ENCODE data around the gene RORB. TPM values are rescaled to one million over a fixed set of nuclear protein-coding genes. Genes with fewer than 3 reads are reported as not detected.
"Not testable (repeated sequence)": the region's sequence is repeated elsewhere in the genome, so short reads cannot be mapped to it uniquely, and the experiment has no call there.

Gene RORB
- total RNA-seq, 2 experiments from 2014 or later, result 0.08 to 0.16 TPM

GRCh38 chr9:74524289-74524688 is 27.2 kb downstream of the RORB start:
- H3K9me3 Mint-ChIP-seq (ENCODE audit: insufficient read depth), result no peaks in the 10 kb centered on the region
- DNase-seq, result no peak
- H3K27me3 Mint-ChIP-seq (ENCODE audit: low read depth), result peaks cover 9% of the 10 kb centered on the region
- POLR2A ChIA-PET, result no interaction called here
- H3K36me3 Mint-ChIP-seq (ENCODE audit: low read depth), result no peaks in the 10 kb centered on the region
- no peaks in the 10 kb centered on the region for H3K4me1 Mint-ChIP-seq (ENCODE audit: low read depth)
- no peak overlapping the region for H3K4me3 Mint-ChIP-seq
- no peak overlapping the region for H3K27ac Mint-ChIP-seq
- CTCF ChIA-PET, result no interaction called here
- ATAC-seq, result no peak

GRCh38 chr9:74526215-74526614 is 29.1 kb downstream of the RORB start:
- Mint-ChIP-seq H3K36me3 (ENCODE audit: low read depth) (no peaks in the 10 kb centered on the region), H3K27me3 (ENCODE audit: low read depth) (peaks cover 9% of the 10 kb centered on the region), H3K9me3 (ENCODE audit: insufficient read depth) (no peaks in the 10 kb centered on the region), H3K27ac (no peak overlapping the region), H3K4me3 (no peak overlapping the region), H3K4me1 (ENCODE audit: low read depth) (no peaks in the 10 kb centered on the region)
- CTCF ChIA-PET, result no interaction called here
- ATAC-seq (no peak), DNase-seq (no peak)
- POLR2A ChIA-PET, result no interaction called here

GRCh38 chr9:74527718-74528117 is 30.6 kb downstream of the RORB start:
- Mint-ChIP-seq H3K27me3 (ENCODE audit: low read depth) (peaks cover 9% of the 10 kb centered on the region), H3K4me3 (no peak overlapping the region), H3K4me1 (ENCODE audit: low read depth) (no peaks in the 10 kb centered on the region), H3K36me3 (ENCODE audit: low read depth) (no peaks in the 10 kb centered on the region), H3K27ac (no peak overlapping the region), H3K9me3 (ENCODE audit: insufficient read depth) (no peaks in the 10 kb centered on the region)
- ATAC-seq, result no peak
- DNase-seq, result no peak
- CTCF ChIA-PET, result no interaction called here
- POLR2A ChIA-PET, result no interaction called here

DNA sequence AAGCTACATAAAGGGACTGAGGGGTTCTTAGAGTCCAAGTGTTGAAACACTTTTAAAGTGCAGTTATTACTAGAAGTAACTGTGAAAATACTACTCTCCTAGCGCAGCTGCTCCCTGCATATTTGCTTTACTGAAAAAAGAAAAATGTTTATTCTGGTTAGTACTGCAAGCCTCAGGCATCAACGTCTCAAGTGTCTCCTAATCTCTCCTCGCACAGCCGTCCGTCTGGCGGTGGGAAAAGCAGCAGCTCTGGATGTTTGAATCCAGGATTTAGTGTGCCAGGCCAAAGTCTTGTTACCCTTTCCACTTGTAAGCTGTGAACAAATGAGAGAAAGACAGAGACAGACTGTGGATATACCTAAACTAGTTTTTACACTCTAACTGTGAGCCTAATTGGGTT is 31.1 kb downstream of the RORB start:
- DNase-seq (no peak), ATAC-seq (no peak)
- Mint-ChIP-seq H3K27ac (no peak overlapping the region), H3K4me1 (ENCODE audit: low read depth) (no peaks in the 10 kb centered on the region), H3K27me3 (ENCODE audit: low read depth) (peaks cover 7% of the 10 kb centered on the region), H3K4me3 (no peak overlapping the region), H3K9me3 (ENCODE audit: insufficient read depth) (no peaks in the 10 kb centered on the region), H3K36me3 (ENCODE audit: low read depth) (no peaks in the 10 kb centered on the region)
- ChIA-PET POLR2A (no interaction called here), CTCF (no interaction called here)

DNA sequence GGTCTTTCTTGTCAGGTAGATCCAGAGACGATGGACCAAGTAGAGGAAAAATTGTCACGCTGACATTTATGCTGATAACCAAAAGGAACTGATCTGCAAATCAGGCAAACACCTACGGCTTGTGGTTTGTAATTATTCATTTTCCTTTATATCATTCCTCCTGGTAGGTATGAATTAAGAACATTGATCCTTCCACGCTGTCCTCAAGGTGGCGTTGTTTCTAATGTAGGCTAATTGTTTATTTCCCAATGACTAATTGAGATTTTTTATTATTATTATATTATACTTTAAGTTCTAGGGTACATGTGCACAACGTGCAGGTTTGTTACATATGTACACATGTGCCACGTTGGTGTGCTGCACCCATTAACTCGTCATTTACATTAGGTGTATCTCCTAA is 33.3 kb downstream of the RORB start:
- H3K4me1 Mint-ChIP-seq (ENCODE audit: low read depth); POLR2A ChIA-PET; H3K27me3 Mint-ChIP-seq (ENCODE audit: low read depth); H3K9me3 Mint-ChIP-seq (ENCODE audit: insufficient read depth); H3K27ac Mint-ChIP-seq; DNase-seq; H3K36me3 Mint-ChIP-seq (ENCODE audit: low read depth); H3K4me3 Mint-ChIP-seq; ATAC-seq; CTCF ChIA-PET: not testable (repeated sequence)

- no peak overlapping the region for H3K4me3 Mint-ChIP-seq
- H3K27me3 Mint-ChIP-seq (ENCODE audit: low read depth), result no peaks in the 10 kb centered on the region
- no peak overlapping the region for H3K27ac Mint-ChIP-seq
- ATAC-seq, result no peak
- POLR2A ChIA-PET, result interaction anchor here (0.6 kb wide), 1 partner anchor 556 kb away, joined by 3 read pairs; no protein-coding TSS in a partner anchor
- no peaks in the 10 kb centered on the region for H3K36me3 Mint-ChIP-seq (ENCODE audit: low read depth)
- CTCF ChIA-PET, result no interaction called here
- no peak for DNase-seq
- H3K4me1 Mint-ChIP-seq (ENCODE audit: low read depth), result no peaks in the 10 kb centered on the region
- no peaks in the 10 kb centered on the region for H3K9me3 Mint-ChIP-seq (ENCODE audit: insufficient read depth)
These were observed 36.1 kb downstream of the RORB start for GRCh38 chr9:74533253-74533652.

DNA sequence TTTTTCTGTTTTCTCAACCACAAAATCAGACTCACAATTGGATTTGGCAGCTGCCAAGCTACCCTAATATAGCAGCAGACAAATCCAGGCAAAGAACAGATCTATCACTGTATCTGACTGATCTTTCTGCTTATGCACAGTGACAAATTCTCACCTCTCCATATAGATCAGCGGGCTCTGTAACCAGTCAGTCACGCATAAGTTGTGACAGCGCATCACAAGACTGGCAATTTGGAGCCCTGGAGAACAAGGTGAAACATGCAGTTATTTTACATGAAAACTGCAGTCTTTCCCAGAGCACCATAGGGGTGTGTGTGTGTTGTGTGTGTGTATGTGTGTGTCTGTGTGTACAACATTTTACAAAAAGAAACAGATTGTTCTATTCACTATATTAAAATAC is 37.7 kb downstream of the RORB start:
- ATAC-seq (no peak), DNase-seq (no peak)
- H3K9me3 Mint-ChIP-seq (ENCODE audit: insufficient read depth), result no peaks in the 10 kb centered on the region
- ChIA-PET POLR2A (no interaction called here), CTCF (no interaction called here)
- no peak overlapping the region for H3K27ac Mint-ChIP-seq
- H3K36me3 Mint-ChIP-seq (ENCODE audit: low read depth), result no peaks in the 10 kb centered on the region
- H3K4me1 Mint-ChIP-seq (ENCODE audit: low read depth), result no peaks in the 10 kb centered on the region
- no peaks in the 10 kb centered on the region for H3K27me3 Mint-ChIP-seq (ENCODE audit: low read depth)
- no peak overlapping the region for H3K4me3 Mint-ChIP-seq

DNA sequence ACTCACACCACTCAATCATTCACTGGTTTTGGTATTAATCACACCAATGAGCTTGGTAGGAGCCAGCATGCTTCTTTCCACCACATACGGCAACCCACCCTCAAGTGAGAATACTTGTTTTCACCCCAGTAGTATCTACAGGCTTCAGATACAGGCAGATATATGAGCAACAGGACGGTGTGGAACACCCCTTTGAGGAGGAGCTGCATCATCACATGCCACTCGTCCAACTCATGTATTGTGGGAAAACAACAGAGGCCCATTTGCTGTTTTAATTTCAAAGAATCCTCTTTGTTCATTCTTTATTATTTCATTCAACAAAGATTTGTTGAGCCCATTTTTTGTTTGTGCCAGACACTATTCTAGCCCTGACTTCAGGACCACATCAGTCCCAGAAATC is 46.0 kb downstream of the RORB start:
- ChIA-PET CTCF (no interaction called here), POLR2A (no interaction called here)
- ATAC-seq, result no peak
- Mint-ChIP-seq H3K27me3 (ENCODE audit: low read depth) (no peaks in the 10 kb centered on the region), H3K36me3 (ENCODE audit: low read depth) (no peaks in the 10 kb centered on the region), H3K9me3 (ENCODE audit: insufficient read depth) (no peaks in the 10 kb centered on the region), H3K27ac (no peak overlapping the region), H3K4me3 (no peak overlapping the region), H3K4me1 (ENCODE audit: low read depth) (no peaks in the 10 kb centered on the region)
- no peak for DNase-seq

DNA sequence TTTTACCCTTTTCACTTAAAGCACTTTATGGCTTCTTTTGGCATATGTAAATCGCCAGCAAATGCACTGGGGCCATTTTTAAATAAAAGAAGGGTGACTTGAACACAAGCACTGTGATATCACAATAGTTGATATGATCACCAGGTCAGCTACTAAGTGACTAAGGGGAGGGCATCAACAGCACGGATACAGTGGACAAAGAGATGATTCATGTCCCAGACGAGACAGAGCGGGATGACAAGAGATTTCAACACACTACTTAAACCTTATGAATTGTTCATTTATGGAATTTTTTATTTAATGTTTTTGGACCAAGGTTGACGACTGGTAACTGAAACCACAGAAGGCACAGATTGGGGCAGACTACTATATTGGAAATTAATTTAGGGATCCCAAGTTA is 54.1 kb downstream of the RORB start:
- POLR2A ChIA-PET, result no interaction called here
- no peak overlapping the region for H3K4me3 Mint-ChIP-seq

GRCh38 chr9:74554751-74555419 is 57.8 kb downstream of the RORB start:
- CTCF ChIA-PET, result interaction anchor here (1.1 kb wide), 1 partner anchor 55 kb away, joined by 3 read pairs; no protein-coding TSS in a partner anchor

More for the DNA sequence above, 54.1 kb downstream of the RORB start:
- Mint-ChIP-seq H3K9me3 (ENCODE audit: insufficient read depth) (no peaks in the 10 kb centered on the region), H3K4me1 (ENCODE audit: low read depth) (no peaks in the 10 kb centered on the region), H3K36me3 (ENCODE audit: low read depth) (no peaks in the 10 kb centered on the region), H3K27ac (no peak overlapping the region), H3K27me3 (ENCODE audit: low read depth) (no peaks in the 10 kb centered on the region)
- CTCF ChIA-PET, result no interaction called here
- DNase-seq, result no peak
- no peak for ATAC-seq

DNA sequence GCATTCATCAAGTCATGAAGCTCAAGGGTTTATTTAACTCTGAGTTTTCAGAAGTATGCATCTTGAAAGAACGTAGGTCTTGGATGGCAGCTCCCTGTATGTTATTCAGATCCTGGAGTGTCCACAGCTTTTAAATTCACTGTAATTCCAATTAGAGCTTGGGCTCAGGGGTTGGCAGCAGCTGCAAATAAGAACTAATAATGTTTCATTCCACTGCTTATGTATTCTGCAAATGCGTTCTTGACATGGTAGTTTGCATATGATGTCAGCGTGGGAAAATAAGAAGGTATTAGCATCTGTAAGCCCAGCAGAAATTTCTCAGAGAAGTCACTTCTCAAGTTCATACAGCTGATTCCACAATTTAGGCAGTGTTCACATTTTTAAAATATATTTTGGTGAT is 58.4 kb downstream of the RORB start:
- no peaks in the 10 kb centered on the region for H3K4me1 Mint-ChIP-seq (ENCODE audit: low read depth)
- H3K27me3 Mint-ChIP-seq (ENCODE audit: low read depth), result no peaks in the 10 kb centered on the region
- no peaks in the 10 kb centered on the region for H3K9me3 Mint-ChIP-seq (ENCODE audit: insufficient read depth)
- no peak overlapping the region for H3K27ac Mint-ChIP-seq
- ATAC-seq, result no peak
- POLR2A ChIA-PET, result no interaction called here
- CTCF ChIA-PET, result interaction anchor here (1.1 kb wide), 1 partner anchor 56 kb away, joined by 3 read pairs; no protein-coding TSS in a partner anchor
- no peak for DNase-seq
- no peaks in the 10 kb centered on the region for H3K36me3 Mint-ChIP-seq (ENCODE audit: low read depth)
- no peak overlapping the region for H3K4me3 Mint-ChIP-seq

More at GRCh38 chr9:74554751-74555419, 57.8 kb downstream of the RORB start:
- no peaks in the 10 kb centered on the region for H3K27me3 Mint-ChIP-seq (ENCODE audit: low read depth)
- no peak overlapping the region for H3K4me3 Mint-ChIP-seq
- H3K9me3 Mint-ChIP-seq (ENCODE audit: insufficient read depth), result no peaks in the 10 kb centered on the region
- POLR2A ChIA-PET, result no interaction called here
- no peaks in the 10 kb centered on the region for H3K4me1 Mint-ChIP-seq (ENCODE audit: low read depth)
- DNase-seq, result no peak
- no peak overlapping the region for H3K27ac Mint-ChIP-seq
- ATAC-seq, result no peak
- no peaks in the 10 kb centered on the region for H3K36me3 Mint-ChIP-seq (ENCODE audit: low read depth)

- DNase-seq (no peak), ATAC-seq (no peak)
- Mint-ChIP-seq H3K4me3 (no peak overlapping the region), H3K4me1 (ENCODE audit: low read depth) (no peaks in the 10 kb centered on the region), H3K27ac (no peak overlapping the region), H3K27me3 (ENCODE audit: low read depth) (no peaks in the 10 kb centered on the region), H3K9me3 (ENCODE audit: insufficient read depth) (no peaks in the 10 kb centered on the region), H3K36me3 (ENCODE audit: low read depth) (no peaks in the 10 kb centered on the region)
- CTCF ChIA-PET, result interaction anchor here (1.6 kb wide), 1 partner anchor 13 kb away, joined by 5 read pairs; no protein-coding TSS in a partner anchor
- POLR2A ChIA-PET, result no interaction called here
These were observed 59.5 kb downstream of the RORB start for GRCh38 chr9:74556685-74557084.

DNA sequence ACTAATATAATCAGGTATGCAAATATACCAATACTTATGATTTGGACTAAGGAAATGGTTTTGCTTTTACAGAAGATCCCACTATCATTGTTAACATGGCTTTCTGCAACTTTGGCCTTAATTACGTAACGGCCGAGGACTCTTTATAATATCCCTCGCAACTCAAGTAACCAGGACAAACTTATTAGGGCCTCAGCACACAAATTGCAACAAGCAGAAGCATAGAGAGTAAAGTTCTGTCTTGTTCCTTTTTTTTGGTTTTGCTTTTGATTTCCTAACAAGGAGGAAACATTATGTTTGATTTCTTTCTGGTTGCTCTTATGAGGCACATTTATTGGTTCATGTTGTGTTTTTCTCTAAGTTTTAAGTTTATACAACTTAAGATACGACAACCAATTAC is 60.4 kb downstream of the RORB start:
- Mint-ChIP-seq H3K4me1 (ENCODE audit: low read depth) (no peaks in the 10 kb centered on the region), H3K36me3 (ENCODE audit: low read depth) (no peaks in the 10 kb centered on the region), H3K4me3 (no peak overlapping the region), H3K27ac (no peak overlapping the region), H3K9me3 (ENCODE audit: insufficient read depth) (no peaks in the 10 kb centered on the region), H3K27me3 (ENCODE audit: low read depth) (no peaks in the 10 kb centered on the region)
- ChIA-PET CTCF (interaction anchor here (1.6 kb wide), 1 partner anchor 12 kb away, joined by 5 read pairs; no protein-coding TSS in a partner anchor), POLR2A (no interaction called here)
- DNase-seq (no peak), ATAC-seq (no peak)
